NOMO-1 treated with dmso at 0.1 percent for 144 hours (cell line): ENCODE measurements around the gene EOMES.

Experiments
- DNase-seq: peaks from one replicate; lab custom pipeline; 2025; ENCODE audit not compliant: unreplicated experiment; lab: John Stamatoyannopoulos, UW

EOMES gene

DNA sequence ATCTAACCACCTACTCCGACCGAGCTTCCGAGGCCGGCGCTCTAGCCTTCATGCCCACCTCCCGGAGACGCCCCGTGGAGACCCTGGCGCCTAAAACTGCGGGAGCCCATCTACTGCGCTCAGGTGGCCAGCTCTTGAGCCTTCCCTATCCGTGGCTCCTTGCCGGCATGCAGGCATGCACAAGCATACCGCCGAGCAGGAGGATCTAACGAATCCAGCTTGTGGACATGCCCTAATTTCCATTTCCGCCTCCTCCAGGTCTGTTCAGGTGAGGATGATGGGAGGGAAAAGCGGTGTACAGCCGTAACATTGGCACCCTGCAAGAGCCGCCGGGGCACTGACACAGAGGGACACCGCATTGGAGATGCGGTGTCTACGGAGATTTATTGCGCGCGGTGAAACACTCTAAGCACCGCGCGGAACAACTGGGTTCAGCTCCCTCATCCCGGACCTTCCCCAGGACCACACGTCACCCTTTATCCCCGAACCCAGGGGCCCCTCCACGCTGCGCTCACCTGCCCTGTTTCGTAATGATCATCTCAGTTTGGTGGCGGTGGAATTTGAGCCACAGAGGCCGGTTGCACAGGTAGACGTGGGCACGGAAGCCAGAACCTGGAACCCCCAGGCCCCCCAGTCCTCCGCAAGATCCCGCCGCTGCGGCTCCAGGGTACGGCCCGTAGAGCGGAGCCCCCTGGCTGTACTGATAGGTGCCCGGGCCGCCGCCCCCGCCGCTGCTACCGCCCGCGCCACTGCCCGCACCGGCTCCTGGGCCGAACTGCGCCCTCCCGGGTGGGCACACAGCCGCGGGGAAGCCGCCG lies 1.0 kb downstream of the EOMES start:
- no peak for DNase-seq

DNA sequence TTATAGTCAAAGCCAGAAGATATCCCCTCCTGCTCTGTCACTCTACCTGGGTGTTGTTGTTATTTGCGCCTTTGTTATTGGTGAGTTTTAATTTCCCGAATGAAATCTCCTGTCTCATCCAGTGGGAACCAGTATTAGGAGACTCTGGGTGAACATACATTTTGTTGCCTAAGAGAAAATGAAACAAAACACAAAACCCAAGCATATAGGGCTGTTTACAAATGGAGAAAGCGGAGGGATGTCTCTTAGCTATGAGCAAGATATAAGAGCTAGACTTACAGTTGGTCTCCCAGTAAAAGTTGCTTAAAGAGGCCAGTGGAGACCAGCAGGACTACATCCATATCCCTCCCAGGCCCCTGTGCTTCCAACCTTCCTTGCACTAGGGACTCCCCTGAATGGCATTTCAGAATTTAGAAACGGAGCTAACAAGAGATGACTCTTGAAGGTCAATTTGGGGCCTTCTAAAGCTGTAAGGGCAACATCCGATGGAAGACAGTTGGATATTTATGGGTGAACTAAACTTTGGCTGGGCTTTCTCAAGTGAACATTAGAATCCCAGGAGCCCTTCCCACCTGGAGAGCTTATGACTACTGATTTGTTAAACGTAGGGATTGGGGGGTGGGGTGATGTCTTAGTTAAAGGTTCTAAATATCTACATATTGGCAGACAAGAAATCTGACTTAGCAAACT lies 2.7 kb downstream of the EOMES start:
- no peak for DNase-seq

DNA sequence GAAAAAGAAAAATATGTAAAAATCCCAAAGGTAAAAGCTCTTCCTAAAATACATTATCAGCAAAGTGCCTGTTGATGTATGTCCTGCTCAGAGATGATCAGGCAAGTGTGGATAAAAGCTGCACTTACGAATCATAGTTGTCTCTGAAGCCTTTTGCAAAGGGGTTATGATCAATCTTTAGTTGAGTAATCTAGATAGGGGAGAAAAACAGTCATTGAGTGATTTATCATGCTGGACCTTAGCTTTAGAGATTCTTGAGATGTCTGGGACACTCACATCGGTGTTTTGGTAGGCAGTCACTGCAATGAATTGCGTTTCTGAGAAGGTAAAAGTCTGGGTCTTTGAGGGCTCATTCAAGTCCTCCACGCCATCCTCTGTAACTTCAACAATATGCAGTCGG lies 3.7 kb downstream of the EOMES start:
- DNase-seq, result no peak

DNA sequence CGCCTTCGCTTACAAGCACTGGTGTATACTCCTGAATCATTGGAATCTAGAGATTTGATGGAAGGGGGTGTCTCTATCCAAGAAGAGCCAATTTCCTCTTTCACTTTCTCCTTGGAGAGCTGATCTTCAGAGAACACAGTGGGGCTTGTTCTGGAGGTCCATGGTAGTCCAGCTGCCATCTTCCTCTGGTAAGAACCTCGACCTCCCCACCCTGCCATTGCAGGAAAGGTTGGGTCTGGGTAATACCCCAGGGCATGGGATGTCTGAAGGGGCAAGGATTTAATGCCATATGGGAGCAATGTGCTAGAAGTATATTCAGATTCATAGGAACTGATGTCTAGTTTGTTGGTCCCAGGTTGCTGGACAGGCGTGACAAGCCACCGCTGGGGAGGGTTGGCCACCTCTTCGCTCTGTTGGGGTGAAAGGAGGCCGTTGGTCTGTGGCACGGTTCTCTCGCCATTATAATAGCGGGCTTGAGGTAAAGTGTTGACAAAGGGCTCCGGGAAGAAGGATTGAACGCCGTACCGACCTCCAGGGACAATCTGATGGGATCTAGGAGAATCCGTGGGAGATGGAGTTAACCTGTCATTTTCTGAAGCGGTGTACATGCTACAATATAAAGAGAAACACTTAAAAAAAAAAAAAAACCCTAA lies 4.8 kb downstream of the EOMES start:
- DNase-seq, result no peak

DNA sequence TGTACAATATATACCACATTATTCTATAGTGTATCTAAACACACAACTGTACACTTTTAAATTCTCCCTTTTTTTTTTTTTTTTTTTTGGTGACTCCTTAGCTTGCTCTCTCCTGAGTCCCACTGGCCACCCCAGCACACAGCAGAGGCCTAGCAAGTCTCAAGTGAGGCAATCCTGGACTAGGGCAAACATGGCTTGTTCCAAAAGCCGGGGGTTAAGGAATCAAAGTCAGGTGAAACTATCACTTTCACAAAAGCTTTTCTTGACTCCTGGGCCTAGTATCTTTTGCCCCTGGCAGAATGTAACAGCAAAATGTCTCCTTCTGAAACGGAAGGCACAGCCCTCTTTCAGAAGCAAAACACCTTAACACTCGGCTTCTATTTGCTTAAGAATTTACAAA lies 5.8 kb downstream of the EOMES start:
- DNase-seq, result no peak

DNA sequence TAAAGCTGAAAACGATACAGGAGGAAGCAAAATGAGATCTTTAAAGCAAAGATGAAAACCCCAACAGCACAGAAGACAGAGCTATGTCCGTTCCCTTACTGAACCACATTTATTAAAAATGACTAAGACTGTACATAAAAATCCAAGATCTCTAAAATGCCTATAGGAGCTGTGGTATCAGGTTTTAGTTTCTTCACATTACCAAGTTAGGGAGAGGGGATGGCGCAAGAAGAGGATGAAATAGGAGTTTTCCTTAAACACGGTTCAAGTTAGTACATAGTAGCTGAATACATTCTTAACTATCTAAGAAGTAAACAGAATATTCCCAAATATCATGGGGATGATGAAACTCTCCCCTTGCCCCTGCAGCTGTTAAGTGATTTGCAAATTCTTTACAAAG lies 6.3 kb downstream of the EOMES start:
- DNase-seq, result no peak

DNA sequence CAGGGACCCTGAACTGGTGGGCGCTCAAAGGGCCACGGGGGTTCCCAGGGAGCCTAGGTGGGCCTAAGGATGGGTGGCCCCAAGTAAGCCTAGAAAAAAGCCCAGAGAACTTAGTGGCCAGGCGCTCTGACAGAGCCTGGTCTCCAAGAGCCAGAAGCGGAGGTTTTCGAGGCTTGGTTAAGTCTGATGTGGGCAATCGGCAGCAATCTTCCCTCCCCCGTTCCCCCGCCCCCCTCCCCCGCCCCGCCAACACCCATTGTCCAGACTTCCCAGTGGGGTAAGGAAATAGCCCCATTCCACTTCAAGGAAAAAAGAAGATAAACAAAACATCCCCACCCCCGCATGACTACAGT lies 6.7 kb downstream of the EOMES start:
- no peak for DNase-seq

DNA sequence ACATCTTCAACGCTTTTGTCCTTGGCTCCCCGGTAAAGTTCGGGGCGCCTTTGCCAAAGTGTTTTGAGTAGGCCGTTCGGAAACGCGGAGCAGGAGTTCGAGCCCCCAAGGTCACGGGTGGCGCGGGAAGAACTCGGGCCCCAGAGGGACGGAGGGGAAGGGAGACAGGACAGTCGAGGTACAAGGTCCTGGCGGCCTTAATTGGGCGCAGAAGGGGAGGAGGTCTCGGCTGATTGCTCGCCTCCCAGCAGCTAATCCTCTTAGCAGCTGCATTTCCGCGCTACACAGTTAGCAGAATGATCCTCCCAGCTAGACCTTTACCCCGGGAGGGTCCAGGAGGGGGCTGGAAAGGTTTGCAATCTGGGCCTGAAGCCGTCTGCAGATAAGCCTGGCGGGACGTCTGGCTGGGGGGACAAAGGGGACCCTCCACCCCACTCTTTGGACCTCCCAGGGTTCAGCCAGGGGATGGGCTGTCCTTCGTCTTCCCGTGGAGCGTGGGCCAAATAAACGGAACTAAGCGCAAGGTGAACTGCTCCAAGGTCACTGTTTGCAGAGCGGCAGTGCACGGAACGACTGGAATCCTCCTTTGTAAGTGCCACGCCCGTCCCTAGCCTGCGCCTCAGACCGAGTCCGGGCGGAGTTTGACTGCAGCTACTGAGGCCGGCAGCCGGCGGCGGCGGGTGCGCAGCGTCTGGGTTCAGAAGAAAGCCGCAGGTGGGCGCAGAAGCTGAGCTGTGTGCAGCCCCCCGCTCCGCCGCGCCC lies 7.2 kb downstream of the EOMES start:
- no peak for DNase-seq

DNA sequence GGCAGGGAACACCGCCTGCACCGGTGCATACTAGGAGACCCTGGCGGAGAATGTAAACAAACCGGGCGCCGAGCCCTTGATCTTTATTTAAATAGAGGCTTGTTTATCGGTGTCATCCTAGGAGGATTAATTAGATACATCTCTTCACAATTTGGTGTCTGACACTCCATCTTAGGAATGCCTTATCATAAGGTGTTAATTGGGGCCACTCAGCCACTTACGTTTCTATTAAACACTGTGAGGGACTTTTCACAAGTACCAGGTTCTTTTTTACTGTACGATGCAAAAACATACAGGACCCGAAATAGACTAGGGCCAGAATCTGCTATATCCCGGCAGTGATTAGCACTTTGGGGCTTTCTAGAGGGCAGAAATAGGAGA lies 8.0 kb downstream of the EOMES start:
- DNase-seq, result no peak

DNA sequence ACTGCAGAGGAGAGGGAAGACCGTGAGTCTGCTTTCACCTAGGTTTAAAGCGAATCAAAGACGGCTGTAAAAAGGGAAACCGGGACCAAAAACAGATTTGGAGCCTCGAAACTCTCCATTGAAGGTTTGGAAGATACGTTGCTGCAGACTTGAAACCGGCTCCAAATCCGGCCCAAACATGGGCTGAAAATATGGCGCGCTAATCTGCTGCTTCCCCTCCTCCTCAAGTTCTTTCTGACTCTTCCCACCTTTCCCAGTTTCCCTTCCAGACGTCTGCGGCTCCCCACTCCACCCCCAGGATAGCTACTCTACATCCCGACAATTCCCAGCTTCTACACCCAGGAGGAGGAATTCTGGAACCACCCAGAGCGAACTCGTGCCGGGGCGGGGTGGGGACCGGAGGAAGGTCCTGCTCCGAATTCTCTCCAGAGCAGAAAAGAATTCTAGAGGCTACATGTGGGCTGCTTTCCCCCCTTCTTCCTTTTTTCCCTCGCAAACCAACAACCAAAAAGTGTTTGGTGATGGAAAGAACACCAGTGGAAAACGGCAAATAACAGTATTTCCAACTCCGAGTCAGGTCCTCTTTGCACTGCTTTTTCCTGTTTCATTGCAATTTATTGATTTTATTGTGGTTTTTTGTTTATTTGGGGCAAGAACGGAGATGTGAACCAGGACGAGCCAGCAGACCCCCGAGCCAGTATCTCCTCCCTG lies 8.5 kb downstream of the EOMES start:
- no peak for DNase-seq

DNA sequence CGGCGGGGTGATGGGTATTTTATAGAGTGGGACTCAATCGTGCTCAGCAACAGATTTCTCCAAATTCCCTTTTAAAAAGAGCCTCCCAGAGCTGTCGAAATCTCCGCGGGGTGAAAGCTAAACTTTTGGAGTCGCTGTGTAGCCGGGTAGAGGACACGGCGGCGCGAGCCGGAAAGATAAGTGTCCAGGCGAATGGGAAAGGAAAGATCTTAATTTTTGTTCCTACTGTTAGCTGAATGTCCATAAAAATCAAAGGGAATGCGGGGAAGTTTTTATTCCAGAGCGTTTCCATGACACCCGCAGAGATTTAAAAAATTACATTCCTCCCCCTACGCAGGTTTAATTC lies 9.1 kb downstream of the EOMES start:
- no peak for DNase-seq

DNA sequence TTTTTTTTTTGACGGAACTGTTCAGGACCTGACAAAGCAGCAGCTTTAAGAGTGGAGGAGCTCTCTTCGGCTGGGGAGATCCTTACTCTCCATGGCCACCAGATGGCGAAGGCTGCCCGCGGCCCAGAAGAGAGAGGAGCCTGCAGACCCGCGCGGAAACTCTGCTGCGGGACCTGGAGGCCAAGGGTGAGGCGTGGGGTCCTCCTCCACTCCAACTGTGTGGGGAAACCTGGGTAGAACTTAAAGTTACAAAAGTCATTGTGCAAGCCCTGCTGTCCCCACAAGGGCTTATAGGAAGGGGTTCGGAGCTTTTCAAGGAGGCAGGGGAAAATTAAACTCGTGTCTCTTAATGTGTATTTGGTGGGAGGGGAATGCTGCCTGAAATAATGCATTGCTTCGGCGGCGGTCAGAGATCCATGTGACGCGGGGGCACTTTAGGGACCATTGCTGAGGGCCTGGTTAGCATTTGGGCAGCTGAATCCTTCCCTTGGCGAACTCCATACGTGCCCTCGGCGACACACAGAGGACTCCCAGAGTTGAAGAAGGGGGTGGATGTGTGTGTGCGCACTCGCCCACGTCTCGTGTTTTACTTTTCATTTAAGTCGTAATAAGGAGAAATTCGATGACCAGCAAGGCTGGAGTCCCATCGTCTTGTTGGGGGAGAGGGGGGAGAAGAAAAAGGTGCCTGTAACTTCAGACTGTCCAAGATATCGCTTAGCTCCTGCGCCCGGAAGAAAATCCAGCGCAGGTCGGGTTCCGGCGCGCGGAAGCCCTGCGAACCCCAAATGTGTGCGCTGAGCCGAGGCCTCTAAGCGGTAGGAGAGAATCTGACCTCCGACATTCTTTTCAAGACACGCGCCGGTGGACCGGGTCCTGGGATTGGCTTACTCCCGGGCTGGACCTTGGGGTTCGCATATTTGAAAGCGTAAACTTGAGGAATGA lies 9.7 kb downstream of the EOMES start:
- DNase-seq, result peak; percentile 79

DNA sequence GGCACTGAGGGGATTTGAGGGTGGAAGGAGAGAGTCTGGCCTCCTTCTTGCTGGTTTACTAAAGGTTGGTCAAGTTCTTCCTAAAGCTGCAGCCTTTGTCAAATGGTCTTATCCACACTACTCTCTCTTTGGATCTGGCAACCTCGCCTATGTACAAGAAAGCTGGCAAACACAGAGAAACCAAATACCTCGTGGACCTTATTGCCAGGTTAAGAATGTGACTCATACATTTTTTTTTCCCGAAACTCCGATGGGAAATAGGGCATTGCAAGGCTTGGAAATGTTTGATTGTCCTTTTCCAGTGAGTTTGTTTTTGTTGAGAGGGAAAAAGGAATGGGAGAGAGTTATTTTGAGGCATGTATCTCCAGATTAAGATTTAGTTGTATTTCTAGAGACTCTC lies 13.9 kb downstream of the EOMES start:
- no peak for DNase-seq

DNA sequence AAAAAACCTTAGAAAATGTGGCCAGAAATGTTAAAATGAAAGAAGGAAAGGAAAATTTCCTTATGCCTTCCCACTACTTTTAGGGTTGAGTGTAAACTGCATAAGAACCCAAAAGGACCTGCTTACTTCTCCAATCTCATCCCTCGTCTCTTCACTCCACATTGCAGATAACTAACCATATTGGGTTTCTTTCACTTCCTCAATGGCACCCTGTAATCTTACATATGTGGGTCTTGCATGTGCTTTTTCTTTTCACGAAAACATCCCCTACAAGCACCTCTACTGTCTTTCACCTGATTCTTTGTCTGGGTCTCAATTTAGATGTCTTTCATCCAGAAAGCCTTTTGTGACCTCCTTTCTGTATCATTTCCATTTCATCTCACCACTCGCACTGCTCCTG lies 23.1 kb downstream of the EOMES start:
- no peak for DNase-seq

DNA sequence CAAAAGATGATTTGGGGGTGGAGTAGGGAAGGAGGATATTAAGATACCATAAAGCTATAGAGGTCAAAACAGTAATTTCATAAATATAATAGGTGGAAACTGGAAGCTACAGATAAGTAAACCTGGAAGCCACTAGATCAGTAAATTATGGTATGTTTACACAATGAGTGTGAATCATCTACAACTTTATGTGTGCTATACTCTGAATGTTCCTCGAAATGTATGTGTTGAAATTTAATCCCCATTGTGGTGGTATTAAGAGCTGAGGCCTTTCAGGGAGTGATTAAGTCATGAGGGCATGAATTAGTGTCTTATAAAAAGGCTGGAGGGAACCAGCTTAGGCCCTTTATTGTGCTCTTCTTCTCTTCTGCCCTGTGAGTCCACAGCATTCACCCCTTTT lies 25.2 kb downstream of the EOMES start:
- DNase-seq, result no peak

DNA sequence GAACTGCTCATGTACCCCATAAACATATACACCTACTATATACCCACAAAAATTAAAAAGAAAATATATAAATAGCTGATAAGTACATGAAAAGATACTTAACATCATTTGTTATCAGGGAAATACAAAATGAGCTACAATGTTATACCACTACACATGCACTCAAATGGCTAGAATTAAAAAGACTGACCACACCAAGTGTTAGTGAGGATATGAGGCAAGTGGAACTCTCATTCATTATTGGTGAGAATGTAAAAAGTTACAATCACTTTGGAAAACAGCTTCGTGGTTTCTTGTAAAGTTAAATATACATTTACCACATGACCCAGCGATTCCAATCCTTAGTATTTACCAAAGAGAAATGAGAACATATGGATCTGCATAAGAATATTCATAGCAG lies 26.5 kb downstream of the EOMES start:
- no peak for DNase-seq

DNA sequence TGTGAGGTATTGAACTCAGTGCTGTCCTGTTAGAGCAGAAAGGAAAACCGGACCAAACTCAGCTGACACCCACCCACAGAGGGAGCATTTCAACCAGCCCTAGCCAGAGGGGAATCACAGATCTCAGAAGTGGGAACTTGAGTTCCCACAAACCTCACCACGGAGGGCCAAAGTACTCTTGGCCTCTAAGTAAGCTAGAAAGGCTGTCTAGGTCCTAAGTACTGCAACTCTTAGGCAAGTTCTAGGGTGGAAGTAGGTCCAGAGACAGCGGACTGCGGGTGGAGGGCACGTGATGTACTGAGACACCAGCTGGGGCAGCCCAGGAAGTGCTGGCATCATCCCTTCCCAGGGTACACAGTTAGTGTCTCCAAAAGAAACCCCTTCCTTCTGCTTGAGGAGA lies 34.1 kb downstream of the EOMES start:
- no peak for DNase-seq

DNA sequence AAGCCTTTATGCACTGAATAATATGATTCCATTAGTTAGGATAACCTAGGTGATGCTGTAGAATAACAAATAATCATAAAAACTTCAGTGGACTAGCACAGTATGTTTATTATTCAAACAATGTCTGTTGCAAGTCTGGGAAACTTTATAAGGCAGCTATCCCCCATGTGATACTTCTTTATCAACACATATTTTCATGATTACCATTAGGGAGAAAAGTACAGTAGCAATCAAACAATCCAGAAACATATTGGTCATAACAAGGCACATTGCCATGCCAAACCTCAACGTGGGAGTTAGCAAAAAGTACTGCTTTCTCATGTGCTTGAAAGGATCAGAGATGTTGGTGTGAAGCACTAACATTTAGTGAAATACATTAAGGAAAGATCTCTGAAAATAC lies 35.5 kb downstream of the EOMES start:
- DNase-seq, result no peak

DNA sequence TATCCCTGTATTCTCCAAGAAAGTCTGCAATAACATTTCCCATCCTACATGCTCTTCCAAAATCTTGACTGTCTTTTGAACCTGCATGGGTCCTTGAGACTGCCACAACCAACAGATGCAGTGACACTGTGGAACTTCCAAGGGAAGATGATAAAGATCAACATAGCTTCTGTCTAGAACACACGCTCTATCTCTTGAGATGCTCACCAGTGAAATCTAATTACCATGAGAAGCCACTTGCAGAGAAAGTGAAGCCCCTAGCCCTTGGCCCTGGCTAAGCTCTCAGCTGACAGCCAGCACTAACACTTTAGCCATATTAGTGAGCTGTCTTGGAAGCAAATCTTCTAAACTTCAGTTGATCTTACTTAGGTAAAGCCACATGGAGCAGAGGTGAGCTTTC lies 36.6 kb downstream of the EOMES start:
- no peak for DNase-seq

DNA sequence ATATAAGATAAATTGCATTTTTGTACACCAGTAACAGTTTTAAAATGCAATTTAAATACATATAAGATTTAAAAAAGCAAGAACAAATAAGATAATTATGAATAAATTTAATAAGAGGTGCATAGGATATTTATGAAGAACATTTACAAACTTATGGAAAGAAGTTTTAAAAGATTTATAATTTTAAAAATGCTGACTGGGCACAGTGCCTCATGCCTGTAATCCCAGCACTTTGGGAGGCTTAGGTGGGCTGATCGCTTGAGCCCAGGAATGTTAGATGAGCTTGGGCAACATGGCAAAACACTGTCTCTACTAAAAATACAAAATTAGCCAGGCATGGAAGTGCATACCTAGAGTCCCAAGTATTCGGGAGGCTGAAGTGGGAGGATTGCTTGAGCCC lies 37.8 kb downstream of the EOMES start:
- DNase-seq, result no peak
